Uterus (tissue), 2 donors: ENCODE measurements around the gene BCL7C.

Experiments
- POLR2A ChIP-seq, 2 donors: fragments of 450-650 bp; IDR thresholded peaks; one replicate each; pipeline ENCODE4 v1.6.1; 2016; ENCODE audit warnings: antibody characterized with exemption in 2 of 2, mild to moderate bottlenecking in 1 of 2, moderate library complexity in 1 of 2
- TF ChIP-seq, protein P1 (sequence below), 4 experiments: fragments of 200-600 bp in 2 of 4; fragments of 450-650 bp in 2 of 4; sonication (generic) in 2 of 4; IDR thresholded peaks; one replicate each; pipeline ENCODE4 v1.5.1; 2016 to 2019; ENCODE audit warnings: antibody characterized with exemption in 4 of 4, mild to moderate bottlenecking in 2 of 4, moderate library complexity in 1 of 4

DNA sequence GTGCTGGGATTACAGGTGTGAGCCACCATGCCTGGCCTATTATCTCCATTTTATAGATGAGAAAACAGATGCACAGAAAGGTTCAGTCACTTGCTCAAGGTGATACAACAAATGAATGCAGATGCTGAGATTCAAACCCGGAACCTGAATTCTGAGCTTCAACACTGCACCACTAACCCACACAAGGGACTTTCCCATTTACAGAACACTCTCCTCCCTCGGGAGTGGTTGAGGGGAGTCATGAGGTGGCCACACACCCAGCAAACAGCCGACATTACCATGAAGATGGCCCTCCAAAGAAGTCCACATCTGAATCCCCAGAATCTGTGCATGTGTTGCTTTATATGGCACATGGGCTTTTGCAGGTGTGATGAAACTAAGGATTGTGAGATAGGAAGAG is 9.1 kb downstream of the BCL7C start:
- TF ChIP-seq, protein P1, sequence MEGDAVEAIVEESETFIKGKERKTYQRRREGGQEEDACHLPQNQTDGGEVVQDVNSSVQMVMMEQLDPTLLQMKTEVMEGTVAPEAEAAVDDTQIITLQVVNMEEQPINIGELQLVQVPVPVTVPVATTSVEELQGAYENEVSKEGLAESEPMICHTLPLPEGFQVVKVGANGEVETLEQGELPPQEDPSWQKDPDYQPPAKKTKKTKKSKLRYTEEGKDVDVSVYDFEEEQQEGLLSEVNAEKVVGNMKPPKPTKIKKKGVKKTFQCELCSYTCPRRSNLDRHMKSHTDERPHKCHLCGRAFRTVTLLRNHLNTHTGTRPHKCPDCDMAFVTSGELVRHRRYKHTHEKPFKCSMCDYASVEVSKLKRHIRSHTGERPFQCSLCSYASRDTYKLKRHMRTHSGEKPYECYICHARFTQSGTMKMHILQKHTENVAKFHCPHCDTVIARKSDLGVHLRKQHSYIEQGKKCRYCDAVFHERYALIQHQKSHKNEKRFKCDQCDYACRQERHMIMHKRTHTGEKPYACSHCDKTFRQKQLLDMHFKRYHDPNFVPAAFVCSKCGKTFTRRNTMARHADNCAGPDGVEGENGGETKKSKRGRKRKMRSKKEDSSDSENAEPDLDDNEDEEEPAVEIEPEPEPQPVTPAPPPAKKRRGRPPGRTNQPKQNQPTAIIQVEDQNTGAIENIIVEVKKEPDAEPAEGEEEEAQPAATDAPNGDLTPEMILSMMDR (IDR thresholded peaks at IDR 0.05) = no peak
- TF ChIP-seq POLR2A (IDR thresholded peaks at IDR 0.05) = no peak
